Medulla oblongata (tissue), 1 donor: ENCODE results near the gene TRIB2.

ENCODE experiments used
- DNase-seq: peaks from one replicate; pipeline ENCODE4 v3.0.0-alpha.2; 2015; ENCODE audit errors: extremely low spot score

TRIB2 gene

DNA sequence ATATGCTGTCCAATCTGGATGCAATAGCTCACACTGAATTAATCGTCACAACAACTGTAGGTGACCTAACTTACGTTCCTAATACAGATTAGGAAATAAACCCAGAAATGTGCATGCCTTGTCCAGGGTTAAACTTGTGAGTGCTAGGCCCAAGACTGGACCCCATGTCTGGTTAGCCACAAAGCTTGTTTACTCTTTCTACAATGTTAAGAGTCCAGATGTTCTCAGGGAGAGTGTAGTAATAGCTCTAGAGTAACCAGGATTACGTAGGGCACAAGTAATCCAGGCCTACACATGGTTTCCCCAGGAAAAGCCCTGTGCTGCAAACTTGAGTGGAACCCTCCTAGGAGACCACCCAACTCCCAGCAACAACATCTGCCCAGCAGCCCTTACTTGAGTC, 26.2 kb downstream of the TRIB2 start:
- no peak for DNase-seq

GRCh38 chr2:12750166-12750905, 33.6 kb downstream of the TRIB2 start:
- no peak for DNase-seq

- no peak for DNase-seq
These were observed 37.9 kb downstream of the TRIB2 start for GRCh38 chr2:12754643-12755042.

DNA sequence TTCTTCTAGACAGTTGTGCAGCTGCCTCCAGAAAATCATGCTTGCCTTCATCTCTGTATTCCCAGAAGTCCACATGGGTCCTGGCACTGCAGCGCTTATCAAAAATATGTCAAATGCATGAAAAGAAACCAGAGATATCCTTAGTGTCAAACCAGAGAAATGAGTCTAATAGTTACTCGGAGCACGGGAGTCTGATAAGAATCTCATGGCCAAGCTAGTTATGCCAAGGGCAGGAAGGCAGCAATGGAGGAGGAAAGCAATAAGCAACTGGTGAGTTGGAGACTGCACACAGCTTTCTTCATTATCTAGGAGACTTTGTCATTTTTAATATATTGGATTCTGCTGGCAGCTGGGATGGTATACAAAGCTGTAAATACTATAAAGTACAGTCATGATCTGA, 38.6 kb downstream of the TRIB2 start:
- DNase-seq, result no peak

DNA sequence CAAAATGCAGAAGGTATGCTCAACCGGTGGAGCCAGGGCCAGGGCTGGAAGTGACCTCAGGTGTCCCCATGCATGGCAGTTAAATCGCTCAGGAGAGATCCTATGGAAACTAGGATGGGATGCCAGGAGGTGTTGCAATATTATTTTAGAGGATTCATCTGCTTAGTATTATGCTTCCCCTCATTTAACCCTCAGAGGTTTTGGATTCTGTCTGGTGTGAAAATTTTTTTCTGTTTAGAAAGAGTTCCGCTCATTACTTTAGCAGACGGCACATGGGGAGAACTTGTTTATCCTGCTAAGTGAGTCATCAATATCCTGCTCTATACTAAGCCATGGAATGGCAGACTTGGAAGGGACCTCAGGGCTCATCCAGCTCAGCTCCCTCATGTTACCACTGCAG, 42.5 kb downstream of the TRIB2 start:
- DNase-seq, result no peak

GRCh38 chr2:12761104-12761503, 44.4 kb downstream of the TRIB2 start:
- DNase-seq, result no peak

DNA sequence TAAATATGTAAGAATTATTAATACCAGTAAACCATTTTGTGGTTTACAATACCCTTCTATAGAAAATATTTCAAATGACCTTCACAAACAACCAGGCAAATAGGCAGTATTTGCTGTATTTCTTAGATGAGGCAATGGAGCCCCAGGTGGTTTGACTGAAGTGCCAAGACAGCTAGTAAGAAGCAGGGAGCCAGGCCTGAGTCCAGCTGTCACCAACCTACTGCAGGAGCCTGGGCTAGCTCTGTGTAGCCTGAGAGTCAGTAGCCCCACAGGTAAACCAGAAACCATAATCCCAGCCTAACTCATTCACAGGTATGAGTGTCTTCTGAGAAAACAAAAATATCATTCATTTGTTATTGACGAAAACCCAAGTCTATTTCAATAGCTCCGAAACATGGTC, 45.6 kb downstream of the TRIB2 start:
- no peak for DNase-seq

GRCh38 chr2:12762976-12763375, 46.2 kb downstream of the TRIB2 start:
- no peak for DNase-seq

- no peak for DNase-seq
These were observed 46.8 kb downstream of the TRIB2 start for GRCh38 chr2:12763486-12763885.

GRCh38 chr2:12764075-12764730, 47.5 kb downstream of the TRIB2 start:
- DNase-seq, result no peak

- no peak for DNase-seq
These were observed 48.3 kb downstream of the TRIB2 start for GRCh38 chr2:12764849-12765605.

GRCh38 chr2:12766421-12766879, 49.7 kb downstream of the TRIB2 start:
- no peak for DNase-seq

DNA sequence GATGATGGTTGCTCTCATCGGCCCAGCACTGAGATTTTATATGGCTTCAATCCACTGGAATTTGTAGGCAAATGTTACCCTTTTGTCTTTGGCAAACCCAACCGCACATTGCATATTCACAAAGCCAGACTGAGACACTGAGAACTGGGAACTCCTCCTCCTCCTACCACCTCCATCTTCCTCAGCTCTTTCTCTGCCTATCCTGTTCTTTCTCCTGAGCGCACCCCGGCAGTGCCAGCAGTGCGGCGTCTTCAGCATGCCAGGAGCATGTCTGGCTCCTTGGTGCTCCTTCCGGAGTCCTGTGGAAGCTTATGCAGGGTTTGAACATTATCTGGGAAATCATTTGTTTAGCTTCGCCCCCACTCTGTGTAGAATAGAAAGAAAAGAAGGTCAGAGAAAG, 50.8 kb downstream of the TRIB2 start:
- DNase-seq, result no peak

DNA sequence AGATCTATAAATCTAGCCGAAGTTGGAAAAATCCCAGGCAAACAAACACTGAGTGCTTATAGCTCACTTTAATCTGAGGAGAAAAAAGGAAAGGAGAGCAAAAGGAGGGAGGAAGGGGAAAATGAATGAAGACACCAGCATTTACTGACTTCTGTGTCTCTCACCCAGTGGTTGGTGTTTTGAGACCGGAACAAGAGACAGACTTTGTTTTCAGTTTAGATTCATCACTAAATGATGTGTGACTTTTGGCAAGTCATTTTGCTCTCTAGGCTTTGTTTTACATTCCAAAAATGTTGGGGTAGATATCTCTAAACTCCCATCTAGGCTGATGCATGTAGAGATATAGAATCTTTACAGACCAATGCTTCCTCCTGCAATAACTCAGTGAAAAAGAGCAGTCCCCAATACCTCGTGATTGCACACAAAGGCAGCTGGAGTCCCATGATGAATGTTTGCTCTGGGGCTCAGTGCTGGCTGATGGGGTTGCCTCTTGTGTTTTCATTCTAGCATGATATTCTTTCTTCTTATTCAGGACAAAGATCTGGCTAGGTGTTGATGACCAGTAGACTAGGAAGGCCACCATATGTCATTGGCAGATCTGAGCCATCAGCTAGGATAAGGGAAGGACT, 51.4 kb downstream of the TRIB2 start:
- DNase-seq, result no peak

- DNase-seq, result no peak
These were observed 52.9 kb downstream of the TRIB2 start for GRCh38 chr2:12769492-12770105.

DNA sequence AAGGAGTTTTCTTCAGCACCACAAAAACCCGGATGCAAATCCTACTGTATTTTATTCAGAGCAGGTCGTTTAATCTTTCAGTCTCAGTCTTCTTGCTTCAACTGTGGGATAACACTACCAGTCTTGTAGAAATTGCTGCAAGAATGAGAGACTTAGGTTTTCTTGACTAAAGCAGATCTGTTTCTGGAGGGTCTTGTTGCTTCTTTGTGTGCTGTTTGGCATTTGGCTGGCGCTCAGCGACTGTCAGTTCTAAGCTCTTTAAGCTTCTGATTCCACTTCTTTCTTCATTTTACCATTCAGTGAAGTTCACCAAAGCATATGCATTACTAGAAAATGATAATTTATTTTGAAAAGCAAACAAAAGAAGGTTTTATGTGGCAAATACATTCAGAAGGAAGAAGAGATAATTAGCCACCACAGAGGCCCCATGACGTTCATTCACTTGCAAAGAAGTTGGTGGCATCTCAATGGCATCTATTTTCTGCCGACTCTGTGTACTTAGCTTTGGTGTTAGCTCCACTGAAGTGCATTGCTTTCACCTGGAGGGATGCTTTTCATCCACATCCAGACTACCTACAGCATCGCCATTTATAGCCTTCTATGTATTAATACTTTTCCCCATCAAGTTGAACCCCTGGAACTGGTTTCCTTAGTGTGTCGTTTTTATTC, 53.7 kb downstream of the TRIB2 start:
- DNase-seq, result no peak

DNA sequence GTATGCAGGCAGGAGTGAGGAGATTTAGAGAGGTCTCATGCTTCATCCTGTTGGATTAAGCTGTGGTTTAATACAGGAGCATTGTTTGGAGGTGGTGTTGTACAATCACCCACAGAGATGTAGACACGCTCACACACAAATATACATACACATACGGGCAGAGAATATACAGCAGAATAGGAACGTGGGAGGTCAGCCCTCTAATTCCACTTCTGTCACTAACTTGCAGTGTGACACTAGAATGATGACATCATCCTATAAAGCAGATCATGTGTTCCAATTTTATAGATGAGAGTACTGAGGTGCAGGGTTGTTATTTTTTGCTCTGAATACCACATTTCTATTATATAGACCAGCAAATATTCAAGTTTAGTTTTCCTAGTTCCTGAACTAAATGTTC, 54.4 kb downstream of the TRIB2 start:
- DNase-seq, result no peak

GRCh38 chr2:12773586-12774394, 57.1 kb downstream of the TRIB2 start:
- no peak for DNase-seq

DNA sequence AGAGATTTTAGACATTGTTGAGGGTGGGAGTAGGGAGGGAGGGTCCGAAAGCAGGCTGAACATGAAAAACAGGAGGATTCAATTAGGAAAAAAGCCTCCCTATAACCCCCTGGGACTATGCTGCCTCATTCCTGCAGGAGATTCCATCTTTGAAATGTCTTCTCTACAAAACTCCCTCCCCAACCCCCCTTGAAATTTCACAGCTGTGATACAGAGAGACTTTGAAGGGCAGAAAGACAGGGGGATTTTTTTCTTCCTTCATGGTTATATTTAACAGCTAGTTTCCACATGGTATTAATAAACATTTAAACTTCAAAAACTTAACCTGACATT, 57.6 kb downstream of the TRIB2 start:
- no peak for DNase-seq

GRCh38 chr2:12776521-12776961, 59.8 kb downstream of the TRIB2 start:
- no peak for DNase-seq

DNA sequence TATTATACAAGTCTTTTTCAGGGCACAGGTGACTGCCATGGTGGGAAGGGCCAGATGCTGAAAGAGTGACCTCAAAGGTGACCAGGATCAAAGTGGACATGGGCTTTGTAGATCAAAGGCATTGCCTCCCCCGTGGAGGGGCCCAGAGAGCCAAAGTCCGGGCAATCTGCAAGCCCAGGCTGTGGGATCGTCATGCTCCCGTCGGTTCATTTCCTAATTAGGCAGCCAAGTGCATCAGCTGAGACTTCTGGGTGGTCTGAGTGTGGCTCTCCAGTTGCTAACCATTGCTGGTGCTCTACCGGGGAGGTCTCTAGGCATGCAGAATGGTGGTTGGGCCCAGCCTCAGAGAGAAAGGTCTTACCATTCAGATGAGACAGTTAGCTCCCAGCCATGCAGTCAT, 61.6 kb downstream of the TRIB2 start:
- DNase-seq, result no peak
